Measurements from ENCODE around the gene CNP.
"Not testable (repeated sequence)": the region's sequence is repeated elsewhere in the genome, so short reads cannot be mapped to it uniquely, and the experiment has no call there.

Gene CNP

DNA sequence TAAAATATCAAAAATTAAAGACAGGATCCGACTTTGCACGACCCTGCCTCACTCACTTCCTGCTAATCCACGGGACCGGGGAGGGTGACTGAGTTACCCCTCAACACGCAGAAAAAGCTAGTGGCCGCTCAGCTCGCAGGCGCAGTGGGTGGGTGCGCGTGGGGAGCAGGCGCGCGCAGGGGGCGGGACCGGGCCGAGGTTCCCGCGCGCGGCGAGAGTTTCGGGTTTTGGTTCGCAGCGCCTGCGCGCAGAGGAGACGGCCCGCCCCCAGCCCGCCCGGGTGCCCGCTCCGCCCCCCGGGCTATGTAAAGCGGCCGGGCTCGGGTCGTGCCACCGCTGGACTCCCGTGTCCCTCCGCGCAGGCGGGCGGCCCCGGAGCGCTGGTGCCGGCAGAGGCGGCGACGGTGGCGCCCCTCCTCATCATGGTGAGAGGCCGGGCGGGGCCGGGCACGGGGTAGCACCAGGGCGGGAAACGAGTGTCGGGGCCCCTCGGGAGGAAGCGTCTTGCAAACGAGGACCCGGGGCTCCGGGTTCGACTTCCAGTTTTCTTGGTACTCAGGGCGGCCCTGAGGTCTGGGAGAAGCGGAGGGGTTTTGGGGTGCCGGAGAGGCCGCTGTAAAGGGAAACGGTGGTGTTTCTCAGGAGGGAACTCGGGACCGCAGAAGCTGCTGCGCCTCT lies at the start of gene CNP:
Gene CNP (plus strand): TSS at position 333 of the 678 bp plus-strand sequence. CDS start 90 bp downstream, at position 423.
- peak; percentile 34 for DNase-seq

DNA sequence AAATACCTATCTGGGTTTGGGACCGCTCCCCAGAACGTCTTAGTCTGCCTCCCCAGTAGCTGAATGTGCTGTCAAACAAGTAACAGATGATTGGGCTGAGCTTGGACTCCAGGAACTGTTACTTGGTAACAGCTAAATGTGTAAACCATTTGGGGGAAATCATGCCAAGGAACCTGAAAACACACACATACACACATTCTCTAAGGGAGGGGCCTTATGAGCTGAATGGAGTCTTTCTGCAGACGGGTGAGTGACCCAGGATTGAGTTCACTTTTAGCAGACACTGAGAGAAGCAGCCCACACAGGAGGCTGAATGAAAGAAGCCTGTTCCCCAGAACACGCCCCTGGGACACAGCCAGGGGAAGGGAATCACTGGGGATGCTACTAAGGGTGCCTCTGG lies 49.4 kb upstream of the CNP start:
- no peak for DNase-seq

DNA sequence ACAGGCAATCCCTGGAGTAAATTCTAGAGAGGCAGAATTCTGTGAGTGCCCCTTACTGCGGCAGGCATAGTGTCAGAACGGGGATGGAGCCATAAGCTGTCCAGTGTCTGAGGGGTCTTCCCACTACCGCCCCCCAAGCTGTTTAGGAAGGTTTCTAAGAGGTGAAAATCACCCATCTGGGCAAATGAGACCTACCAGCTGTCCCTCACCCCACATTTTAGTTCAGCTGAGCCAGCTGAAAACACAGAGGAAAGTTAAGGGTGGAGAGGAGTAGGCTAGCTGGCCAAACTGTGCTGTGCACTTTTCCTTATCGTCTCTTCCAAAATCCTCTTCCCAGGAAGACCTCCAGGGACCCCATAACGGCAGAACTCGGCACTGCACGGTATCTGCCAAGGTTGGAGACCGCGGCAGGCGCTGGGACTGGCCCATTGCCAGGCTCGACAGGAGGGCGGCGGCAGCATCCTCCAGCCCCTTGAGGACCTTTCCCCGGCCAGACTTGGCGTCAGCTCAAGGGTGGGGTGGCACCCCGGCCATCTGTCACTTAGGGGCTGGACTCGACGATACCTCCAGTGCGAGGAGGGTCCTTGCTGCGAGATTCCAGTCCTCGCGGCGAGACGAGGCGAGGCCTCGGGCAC lies 48.8 kb upstream of the CNP start:
- DNase-seq: no peak

DNA sequence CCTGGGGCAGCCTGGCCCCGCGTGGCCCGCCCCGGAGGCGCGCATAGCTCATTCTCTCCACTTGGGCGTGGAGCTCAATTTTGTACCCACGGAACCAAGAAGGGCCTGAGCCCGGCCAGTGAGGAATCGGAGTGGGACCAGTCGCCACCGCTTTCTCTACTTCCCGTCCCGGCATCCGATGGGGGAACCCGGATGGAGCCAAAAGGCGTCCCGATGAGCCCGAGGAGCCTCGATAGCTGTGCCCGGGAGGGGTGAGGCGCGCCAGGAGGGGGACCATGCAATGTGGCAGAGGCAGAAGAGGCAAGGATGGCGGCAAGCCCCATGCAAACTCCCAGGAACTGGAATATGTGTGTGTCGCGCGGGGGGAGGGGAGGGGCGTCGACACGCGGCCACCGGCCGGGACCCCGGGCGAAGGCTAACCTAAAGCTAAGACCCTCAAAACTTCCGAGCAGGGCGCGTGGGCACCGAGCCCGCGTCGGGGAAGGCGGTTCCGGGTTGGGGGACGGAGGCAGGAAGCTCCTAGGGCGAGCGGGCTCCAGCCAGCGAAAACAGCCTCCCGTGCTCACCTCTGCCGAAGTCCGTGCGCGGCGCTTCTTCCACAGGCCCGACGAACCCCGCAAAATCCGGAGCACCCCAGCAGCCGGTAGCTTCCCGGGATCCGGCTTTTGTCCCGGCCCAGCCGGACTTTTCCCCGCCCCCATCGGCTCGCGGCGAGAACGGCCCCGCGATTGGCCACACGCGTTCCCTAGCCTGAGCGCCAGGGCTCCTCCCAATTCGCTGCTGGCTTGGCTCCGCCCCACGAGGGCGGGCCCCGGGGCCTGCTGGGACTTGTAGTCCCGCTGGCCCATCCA lies 48.1 kb upstream of the CNP start, which contains the start of gene ACLY:
Gene ACLY (minus strand): TSS at position 638 of the 851 bp plus-strand sequence. CDS start 5,078 bp downstream, outside the sequence.
- peak; percentile 89 for DNase-seq

DNA sequence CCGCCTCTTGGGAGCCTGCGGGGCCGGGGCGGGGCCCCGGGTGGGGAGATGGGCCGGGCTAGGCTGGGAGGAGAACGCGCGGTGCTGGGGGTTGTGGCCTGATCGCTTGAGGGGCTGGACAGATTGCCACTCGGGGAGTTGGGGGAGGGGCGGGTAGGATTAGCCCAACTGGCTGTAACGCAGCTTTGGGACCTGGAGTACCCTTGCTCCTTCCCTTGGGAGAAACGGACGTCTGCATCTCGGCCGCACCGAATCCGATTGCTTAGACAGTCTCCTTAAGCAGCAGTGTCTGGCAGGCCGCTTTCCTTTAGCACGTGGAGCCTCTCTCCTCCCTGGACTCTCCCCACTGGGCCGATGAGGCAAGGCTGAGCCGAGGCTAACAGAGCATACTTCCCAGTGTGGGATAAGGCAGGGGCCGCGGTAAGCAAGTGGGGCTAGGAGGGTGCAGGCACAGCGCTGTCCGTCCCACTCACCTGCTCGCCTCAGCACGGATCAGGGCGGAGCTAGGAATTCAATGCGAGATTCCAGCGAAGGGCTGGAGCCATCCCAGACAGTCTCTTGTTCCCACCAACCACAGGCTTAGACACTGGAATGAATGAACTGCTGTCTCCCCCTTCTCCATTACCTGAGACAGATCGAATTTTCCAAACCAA lies 47.3 kb upstream of the CNP start:
- no peak for DNase-seq

DNA sequence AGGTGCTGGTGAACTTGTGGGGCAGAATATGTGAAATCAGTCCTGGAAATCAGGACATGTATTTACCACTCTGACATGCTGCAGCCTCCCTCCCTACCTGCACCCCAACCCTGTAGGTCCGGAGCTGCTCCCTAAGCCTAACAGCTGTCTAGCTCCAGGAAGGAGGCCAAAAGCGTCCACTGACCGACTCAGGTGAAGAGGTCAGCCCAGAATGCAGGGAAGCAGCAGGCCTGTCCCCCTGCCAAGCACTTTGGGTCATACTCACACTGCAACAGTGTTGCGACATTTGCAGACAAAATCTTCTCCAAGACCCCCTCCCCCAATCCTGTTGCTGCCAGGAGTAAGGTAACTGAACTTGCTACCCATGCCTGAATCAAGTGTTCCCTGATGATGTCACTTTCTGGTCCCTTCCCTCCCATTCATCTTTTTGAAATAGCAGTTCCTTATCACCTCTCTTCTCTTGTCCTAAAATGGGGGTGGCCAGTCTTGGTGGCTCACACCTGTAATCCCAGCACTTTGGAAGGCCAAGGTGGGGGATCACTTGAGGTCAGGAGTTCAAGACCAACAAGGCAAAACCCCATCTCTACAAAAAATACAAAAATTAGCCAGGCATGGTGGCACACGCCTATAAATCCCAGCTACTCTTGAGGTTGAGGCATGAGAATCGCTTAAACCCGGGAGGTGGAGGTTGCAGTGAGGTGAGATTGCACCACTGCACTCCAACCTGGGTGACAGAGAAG lies 46.6 kb upstream of the CNP start:
- no peak for DNase-seq

DNA sequence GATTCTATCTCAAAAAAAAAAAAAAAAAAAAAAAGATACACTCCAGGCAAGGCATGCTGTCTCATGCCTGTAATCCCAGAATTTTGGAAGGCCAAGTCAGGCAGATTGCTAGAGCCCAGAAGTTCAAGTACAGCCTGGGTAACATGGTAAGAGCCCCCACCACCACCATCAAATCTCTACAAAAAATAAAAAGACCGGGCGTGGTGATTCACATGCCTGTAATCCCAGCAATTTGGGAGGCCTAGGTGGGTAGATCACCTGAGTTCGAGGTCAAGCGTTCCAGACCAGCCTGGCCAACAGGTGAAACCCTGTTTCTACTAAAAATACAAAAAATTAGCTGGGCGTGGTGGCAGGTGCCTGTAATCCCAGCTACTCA lies 46.0 kb upstream of the CNP start:
- no peak for DNase-seq

DNA sequence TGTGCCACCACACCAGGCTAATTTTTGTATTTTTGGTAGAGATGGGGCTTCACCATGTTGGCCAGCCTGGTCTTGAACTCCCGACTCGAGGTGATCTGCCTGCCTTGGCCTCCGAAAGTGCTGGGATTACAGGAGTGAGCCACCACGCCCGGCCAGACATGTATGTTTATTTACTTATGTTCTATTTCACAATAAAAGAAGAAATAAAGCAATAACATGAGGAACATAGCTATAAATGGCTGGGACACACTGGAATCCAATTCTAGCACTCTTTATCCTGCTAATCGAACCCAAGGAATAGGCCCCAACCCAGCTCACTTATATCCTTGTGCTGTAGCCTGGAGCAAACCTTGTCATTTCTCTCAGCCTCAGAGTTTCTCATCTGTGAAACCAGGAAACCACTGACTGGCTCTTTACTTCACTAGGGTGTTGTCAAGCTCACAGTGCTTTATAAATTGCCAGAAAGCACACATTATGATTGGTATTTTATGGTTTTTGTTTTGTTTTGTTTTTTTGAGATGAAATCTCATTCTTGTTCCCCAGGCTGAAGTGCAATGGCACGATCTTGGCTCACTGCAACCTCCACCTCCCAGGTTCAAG lies 40.5 kb upstream of the CNP start:
- DNase-seq: no peak

DNA sequence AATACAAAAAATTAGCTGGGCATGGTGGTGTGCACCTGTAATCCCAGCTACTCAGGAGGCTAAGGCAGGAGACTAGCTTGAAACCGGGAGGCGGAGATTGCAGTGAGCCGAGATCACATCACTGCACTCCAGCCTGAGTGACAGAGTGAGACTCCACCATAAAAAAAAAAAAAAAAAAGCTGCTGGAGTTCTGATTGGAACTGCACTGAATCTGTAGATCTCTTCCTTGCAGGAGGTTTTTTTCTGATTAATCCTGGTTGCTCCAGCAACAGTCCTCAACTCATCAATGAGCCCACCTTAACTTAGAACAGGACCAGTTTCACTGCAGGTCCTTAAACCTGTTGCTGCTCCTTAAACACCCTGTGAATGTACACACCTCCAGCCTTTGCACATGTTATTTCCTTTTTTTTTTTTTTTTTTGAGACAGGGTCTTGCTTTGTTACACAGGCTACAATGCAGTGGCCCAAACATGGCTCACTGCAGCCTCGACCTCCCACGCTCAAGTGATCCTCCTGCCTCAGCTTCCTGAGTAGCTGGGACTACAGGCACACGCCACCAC lies 37.8 kb upstream of the CNP start:
- DNase-seq: no peak

DNA sequence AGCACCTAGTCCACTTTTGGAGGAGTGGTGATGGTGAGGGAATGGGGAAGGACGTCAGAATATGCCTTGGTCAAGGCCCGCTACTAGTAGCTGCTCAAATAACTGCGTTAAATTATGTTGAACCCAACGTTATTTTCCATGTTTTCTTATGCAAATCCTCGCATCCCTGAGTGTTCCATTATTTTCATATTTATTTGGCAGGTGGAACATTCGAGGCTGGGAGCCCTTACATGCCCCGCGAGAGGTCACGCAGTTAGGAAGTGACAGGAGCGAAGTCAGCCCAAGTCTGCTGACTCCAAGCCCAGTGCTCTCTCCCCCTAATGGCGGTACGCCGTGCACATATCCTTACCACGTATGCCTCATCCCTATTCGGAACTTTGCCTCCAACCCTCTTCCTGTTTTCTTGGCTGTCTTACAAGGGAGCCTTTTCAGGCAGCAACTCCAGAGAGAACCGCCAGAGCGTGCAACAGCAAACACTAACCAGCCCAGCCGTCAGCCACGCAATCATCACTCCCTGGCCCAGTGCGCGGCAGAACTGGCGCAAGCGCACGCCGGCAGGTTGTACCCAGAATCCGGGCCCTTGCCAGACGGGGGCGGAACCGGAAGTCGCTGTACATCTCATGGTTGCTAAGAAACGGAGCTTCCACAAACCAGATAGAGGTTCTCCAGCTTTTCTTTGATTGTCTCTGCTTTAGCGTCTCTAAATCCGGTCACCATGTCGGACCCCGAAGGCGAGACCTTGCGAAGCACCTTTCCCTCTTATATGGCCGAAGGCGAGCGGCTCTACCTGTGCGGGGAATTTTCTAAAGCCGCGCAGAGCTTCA lies 36.4 kb upstream of the CNP start, which contains the start of gene ODAD4:
Gene ODAD4 (plus strand): TSS at position 609 of the 824 bp plus-strand sequence. CDS start 107 bp downstream, at position 716.
- peak; percentile 80 for DNase-seq

DNA sequence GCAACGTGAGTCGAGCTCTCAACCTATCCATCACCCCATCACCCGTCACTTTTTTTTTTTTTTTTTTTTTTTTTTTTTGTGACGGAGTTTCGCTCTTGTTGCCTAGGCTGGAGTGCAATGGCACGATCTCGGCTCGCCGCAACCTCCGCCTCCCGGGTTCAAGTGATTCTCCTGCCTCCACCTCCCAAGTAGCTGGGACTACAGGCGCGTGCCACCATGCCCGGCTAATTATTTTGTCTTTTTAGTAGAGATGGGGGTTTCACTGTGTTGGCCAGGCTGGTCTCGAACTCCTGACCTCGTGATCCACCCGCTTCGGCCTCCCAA lies 35.8 kb upstream of the CNP start:
- DNase-seq: not testable (repeated sequence)

DNA sequence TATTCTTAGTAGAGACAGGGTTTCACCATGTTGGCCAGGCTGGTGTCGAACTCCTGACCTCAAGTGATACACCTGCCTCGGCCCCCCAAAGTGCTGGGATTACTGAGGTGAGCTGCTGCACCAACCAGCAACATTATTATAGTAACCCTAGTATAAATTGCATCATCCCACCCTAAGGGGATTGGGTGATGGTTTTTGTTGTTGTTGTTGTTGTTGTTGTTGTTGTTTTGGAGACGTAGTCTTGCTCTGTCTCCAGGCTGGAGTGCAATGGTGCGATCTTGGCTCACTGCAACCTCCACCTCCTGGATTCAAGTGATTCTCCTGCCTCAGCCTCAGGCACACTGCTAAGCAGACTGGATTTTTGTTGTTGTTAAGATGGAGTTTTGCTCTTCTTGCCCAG lies 34.9 kb upstream of the CNP start:
- not testable (repeated sequence) for DNase-seq

DNA sequence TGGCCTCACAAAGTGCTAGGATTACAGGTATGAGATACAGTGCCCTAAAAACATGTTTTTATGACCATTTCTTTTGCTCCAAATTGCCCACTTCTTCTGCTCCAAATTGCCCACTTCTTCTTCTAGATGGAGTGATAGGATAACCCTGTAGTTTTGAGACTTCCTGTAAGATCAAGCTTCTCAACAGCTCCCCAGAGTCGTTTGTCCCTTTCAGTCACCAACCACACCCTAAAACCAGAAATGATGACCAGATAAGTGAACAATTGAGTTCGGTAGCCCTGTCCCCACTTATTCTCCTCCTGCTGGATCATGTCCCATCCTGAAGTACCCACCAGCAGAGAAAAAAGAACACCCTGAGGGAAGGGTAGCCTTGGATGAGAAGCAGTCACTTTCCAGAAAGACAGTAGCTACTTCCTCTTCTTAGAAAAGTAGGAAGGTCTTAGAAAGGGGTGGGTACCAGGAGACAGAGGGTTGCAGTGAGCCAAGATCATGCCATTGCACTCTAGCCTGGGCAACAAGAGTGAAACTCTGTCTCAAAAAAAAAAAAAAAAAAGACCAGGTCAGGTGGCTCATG lies 33.7 kb upstream of the CNP start:
- DNase-seq: no peak

DNA sequence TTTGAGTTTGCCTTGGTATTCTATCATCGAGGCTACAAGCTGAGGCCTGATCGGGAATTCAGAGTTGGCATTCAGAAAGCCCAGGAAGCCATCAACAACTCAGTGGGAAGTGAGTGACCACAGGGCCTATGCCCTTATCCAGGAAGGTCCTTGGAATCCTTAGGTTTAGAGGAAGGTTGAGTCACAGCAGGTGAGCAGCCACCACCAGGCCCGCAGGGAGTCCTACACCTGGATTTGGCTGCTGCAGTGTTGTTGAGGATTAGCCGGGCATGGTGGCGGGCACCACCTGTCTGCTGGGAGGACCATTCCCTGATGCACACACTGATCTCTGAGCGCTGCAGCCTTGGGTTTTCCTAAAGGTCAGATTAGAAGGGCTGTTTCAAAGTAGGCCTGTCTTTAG lies 31.0 kb upstream of the CNP start:
- no peak for DNase-seq

DNA sequence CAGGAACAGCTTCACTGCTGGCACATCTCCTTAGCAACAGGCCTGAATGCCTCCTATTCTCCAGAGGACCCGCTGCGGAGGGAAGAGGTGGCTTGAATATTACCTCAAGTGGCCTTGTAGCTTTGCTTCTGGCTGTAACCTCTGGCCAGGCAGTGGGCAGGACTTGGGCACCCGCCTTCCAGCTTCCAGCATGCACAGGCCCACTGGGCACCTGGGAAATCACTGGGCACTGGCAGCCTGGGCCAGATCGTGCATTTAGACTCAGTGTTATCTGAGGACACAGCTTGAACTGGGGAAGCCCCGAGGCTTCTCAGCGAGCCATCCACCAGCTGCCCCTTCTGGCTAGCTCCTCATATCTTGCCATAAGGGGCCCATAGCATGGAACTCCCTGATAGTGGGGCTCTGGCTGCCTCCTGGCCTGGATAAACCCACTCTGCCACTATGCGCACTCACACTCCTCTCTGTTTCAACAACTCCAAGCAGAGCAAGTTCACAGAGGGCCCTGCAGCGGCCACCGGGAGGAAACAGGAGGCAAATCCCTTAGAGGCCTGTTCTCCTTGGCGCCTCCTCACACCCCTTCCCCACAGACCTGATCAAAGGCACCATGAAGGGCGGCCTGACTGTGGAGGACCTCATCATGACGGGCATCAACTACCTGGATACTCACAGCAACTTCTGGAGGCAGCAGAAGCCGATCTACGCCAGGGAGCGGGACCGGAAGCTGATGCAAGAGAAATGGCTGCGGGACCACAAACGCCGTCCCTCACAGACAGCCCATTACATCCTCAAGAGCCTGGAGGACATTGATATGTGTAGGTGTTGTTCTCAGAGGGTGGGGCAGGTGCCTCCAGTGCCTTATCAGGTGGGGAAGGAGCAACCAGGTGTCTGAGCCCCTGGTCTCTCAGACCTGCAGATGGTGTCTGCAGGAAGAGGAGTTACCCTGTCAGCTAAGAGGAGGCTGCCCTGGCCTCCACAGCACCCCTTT lies 28.3 kb upstream of the CNP start:
- DNase-seq: no peak

DNA sequence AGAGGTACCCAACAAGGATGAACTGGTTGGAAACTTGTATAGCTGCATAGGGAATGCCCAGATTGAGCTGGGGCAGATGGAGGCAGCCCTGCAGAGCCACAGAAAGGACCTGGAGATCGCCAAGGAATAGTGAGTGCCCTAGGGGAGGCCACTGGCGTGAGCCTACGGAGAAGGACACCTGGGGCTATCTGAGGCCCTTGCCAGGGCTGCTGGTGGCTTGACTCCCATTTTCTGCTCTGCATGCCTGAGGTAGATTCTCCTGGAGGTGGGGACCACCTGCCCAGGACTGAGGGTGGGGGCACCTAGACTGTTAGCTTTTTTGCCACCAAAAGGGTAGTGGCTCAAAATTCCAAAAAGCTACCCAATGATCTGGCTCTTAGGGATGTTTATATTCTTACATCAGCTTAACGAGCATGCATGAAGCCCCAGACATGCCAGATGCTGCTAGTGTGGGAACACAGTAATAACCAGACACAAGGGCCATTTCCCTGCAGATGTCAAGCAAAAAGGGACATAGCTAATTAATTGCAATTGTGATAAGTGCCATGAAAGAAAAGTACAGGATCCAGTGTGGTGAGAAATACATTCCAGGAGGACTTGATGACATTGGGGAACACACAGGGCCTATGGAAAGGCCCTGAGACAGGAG lies 27.4 kb upstream of the CNP start:
- no peak for DNase-seq

DNA sequence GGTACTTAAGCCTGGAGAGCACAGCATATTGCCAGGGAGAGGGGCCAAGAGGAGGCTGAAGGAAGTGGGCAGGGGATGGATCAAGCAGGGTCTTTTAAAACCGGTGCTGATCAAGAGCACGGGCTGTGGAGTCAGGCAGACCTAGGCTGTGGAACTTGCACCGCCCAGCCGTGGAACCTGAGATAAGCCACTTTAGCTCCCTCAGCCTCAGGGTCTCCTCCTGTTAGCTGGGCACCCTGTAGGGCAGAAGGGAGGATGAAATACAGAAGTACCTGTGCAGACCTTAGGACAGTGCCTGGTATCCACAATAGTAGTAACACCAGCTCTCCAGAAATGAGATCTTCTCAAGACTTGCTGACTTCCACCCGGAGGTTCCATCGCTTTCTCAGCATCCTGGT lies 26.9 kb upstream of the CNP start:
- no peak for DNase-seq

DNA sequence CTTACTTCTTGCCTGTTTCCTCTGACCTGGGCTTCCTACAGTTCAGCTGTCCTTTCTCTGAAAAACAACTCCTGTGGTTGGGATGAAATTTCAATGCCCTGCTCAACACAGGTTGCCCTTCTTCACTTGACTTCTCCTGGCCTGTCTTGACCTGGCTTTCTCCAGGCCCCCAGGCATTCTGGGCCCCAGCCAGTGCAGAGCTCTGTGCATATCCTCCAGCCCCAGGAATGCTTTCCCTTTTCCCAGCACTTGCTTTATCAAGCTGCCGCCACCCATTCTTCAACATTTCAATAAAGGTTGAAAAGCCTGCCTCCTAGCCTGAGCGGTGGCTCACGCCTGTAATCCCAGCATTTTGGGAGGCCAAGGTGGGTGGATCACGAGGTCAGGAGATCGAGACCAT lies 25.4 kb upstream of the CNP start:
- no peak for DNase-seq

Measured in NCI-H1436 treated with DMSO at 0.1 percent for 48 hours (cell line).